ENCODE results near the gene KHDC1.

DNA sequence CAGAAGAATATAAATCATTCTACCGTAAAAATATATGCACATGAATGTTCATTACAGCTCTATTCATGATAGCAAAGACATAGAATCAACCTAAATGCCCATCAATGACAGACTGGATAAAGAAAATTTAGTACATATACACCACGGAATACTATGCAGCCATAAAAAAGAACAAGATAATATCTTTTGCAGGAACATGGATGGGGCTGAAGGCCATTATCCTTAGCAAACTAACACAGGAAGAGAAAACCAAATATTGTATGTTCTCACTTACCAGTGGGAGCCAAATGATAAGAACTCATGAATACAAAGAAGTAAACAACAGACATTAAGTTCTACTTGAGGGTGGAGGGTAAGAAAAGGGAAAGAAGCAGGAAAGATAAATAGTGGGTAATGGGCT is 46.1 kb downstream of the KHDC1 start:
- TF ChIP-seq CTCF (IDR thresholded peaks at IDR 0.05; ENCODE audit: low read length): no peak
- no peak for TF ChIP-seq EZH2 (optimal IDR thresholded peaks at IDR 0.05; ENCODE audit: low read depth, low read length)
